ENCODE data around the gene KRT27. TPM values are rescaled to one million over a fixed set of nuclear protein-coding genes. Genes with fewer than 3 reads are reported as not detected.
A peak's percentile ranks its signal among the peaks of the same experiment; 100 is the strongest.

KRT27 gene
- total RNA-seq, 1 experiment from 2014 or later: not detected

DNA sequence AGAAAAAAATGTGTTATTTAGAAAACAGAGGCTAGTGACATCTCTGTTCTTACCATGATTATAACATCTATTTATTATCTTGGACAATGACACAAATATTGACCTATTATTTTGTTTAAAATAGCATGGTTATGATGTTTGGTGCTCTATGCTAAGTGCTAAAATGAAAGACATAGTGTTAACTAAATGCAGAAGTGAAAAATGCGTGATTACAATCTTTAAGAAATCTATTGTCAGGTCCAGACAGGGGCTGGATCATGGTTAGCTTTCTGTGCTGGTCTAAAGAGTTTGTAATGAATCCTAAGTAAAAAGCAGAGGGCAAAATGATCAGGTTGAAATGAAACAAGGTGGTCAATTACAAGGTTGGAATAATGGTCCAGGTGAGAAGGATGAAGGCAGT, 18.0 kb upstream of the KRT27 start:
- Histone ChIP-seq H3K27me3 (ENCODE audit: low read length) (no peaks in the 10 kb centered on the region), H3K9me3 (ENCODE audit: low read length) (no peaks in the 10 kb centered on the region), H3K4me3 (ENCODE audit: low read length) (no peak overlapping the region), H3K79me2 (ENCODE audit: low read length) (no peaks in the 10 kb centered on the region), H3K4me1 (ENCODE audit: low read length) (no peaks in the 10 kb centered on the region), H3K27ac (ENCODE audit: low read length) (no peak overlapping the region), H3K4me2 (ENCODE audit: low read depth, low read length, poor library complexity, severe bottlenecking) (no peak overlapping the region), H3K36me3 (ENCODE audit: insufficient read depth, low read length) (no peaks in the 10 kb centered on the region), H3K9ac (ENCODE audit: low read length) (no peak overlapping the region), H2AFZ (ENCODE audit: low read length) (no peak overlapping the region), H3K9me2 (replicated peaks; ENCODE audit: insufficient read depth, low read length) (no peaks in the 10 kb centered on the region), H4K20me1 (ENCODE audit: insufficient read depth, low read depth, low read length) (no peaks in the 10 kb centered on the region)
- DNase-seq: no peak

DNA sequence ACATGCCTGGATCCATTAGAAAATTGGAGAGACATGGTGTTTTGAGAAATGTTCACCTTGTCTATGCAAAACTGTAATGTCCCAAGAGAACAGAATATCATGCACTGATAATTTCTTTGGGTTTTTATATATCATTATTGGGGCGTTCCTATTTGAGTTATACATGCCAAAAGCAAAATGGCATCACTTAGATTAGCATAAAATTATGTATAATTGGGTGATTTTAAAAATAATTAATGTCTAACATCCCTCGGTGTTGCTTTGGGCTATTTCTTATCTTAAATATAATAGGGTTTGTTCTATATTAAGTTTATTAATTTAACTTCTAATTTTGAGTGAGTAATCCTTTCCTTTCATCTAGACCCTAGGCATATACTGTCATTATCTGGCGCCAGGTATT, 17.5 kb upstream of the KRT27 start, which contains the start of gene KRT28:
TSS of gene KRT28 (minus strand) at position 101 of the 400 bp plus-strand sequence. CDS start at position 35, 66 bp downstream.
- no peaks in the 10 kb centered on the region for H3K36me3 ChIP-seq (ENCODE audit: insufficient read depth, low read length)
- no peaks in the 10 kb centered on the region for H3K27me3 ChIP-seq (ENCODE audit: low read length)
- H3K27ac ChIP-seq (ENCODE audit: low read length): no peak within 1 kb of the TSS
- no peak for DNase-seq
- no peaks in the 10 kb centered on the region for H3K9me3 ChIP-seq (ENCODE audit: low read length)
- H3K4me1 ChIP-seq (ENCODE audit: low read length): no peaks in the 10 kb centered on the region
- H3K9me2 ChIP-seq (replicated peaks; ENCODE audit: insufficient read depth, low read length): no peaks in the 10 kb centered on the region
- H3K4me3 ChIP-seq (ENCODE audit: low read length): no peak within 1 kb of the TSS
- no peak within 1 kb of the TSS for H2AFZ ChIP-seq (ENCODE audit: low read length)
- no peaks in the 10 kb centered on the region for H4K20me1 ChIP-seq (ENCODE audit: insufficient read depth, low read depth, low read length)
- H3K4me2 ChIP-seq (ENCODE audit: low read depth, low read length, poor library complexity, severe bottlenecking): no peak within 1 kb of the TSS
- H3K9ac ChIP-seq (ENCODE audit: low read length): no peak within 1 kb of the TSS
- H3K79me2 ChIP-seq (ENCODE audit: low read length): no peaks in the 10 kb centered on the region

DNA sequence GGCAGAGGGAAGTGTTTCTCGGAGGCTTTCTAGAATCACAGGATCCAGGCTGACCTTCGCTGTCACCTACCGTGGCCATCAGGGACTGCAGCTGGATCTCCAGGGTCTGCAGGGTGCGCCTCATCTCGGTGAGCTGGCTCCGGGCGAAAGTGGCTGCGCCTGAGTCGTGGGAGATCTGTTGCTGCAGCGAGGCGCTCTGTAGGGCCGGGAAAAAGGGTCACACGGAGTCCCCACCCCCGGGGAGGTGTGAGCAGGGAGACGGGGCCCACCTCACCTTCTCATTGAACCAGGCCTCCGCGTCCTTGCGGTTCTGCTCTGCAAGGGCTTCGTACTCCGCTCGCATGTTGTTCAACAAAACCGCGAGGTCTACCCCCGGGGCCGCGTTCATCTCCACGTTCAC, 14.5 kb upstream of the KRT27 start:
- no peaks in the 10 kb centered on the region for H3K27me3 ChIP-seq (ENCODE audit: low read length)

DNA sequence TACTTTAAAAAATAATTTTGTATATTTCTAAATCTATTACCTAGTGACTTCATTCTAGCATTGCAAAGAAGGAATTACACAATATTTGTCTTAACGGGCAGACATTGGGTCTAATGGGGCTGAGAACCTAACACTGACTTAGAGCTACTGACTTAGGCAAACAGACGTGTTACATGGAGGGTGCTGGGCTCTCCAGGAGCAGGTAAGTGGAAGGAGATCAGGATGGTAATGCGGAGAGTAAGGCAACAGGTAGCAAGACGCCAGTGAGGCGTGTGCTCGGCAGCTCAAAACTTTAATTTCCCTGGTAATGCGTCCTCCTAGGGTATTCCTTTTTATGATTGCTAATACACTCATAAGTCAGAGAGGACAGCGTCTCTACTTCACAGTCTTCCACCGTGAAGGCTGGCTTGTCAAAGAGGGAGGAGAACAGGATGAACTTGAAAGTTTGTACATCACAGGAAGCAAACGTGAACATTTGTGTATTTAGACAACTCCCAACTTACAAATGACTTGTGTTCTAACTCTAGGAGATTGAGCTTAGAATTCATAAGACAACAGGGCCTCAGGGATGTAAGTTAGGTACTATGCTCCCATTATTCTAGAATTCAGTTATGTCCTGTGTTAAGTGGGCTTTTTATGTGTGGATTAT, 12.8 kb upstream of the KRT27 start:
- H3K4me3 ChIP-seq (ENCODE audit: low read length): no peak overlapping the region
- DNase-seq: no peak
- H3K9me3 ChIP-seq (ENCODE audit: low read length): no peaks in the 10 kb centered on the region
- H3K9ac ChIP-seq (ENCODE audit: low read length): no peak overlapping the region
- H3K9me2 ChIP-seq (replicated peaks; ENCODE audit: insufficient read depth, low read length): no peaks in the 10 kb centered on the region
- H2AFZ ChIP-seq (ENCODE audit: low read length): no peak overlapping the region
- no peak overlapping the region for H3K4me2 ChIP-seq (ENCODE audit: low read depth, low read length, poor library complexity, severe bottlenecking)
- no peaks in the 10 kb centered on the region for H3K79me2 ChIP-seq (ENCODE audit: low read length)
- no peaks in the 10 kb centered on the region for H3K27me3 ChIP-seq (ENCODE audit: low read length)
- no peaks in the 10 kb centered on the region for H4K20me1 ChIP-seq (ENCODE audit: insufficient read depth, low read depth, low read length)
- no peaks in the 10 kb centered on the region for H3K36me3 ChIP-seq (ENCODE audit: insufficient read depth, low read length)
- no peak overlapping the region for H3K27ac ChIP-seq (ENCODE audit: low read length)
- no peaks in the 10 kb centered on the region for H3K4me1 ChIP-seq (ENCODE audit: low read length)

More for the DNA sequence above, 14.5 kb upstream of the KRT27 start:
- H3K79me2 ChIP-seq (ENCODE audit: low read length): no peaks in the 10 kb centered on the region
- H3K9me3 ChIP-seq (ENCODE audit: low read length): no peaks in the 10 kb centered on the region
- H3K9me2 ChIP-seq (replicated peaks; ENCODE audit: insufficient read depth, low read length): no peaks in the 10 kb centered on the region
- no peak overlapping the region for H2AFZ ChIP-seq (ENCODE audit: low read length)
- H3K4me3 ChIP-seq (ENCODE audit: low read length): no peak overlapping the region
- no peak overlapping the region for H3K27ac ChIP-seq (ENCODE audit: low read length)
- H4K20me1 ChIP-seq (ENCODE audit: insufficient read depth, low read depth, low read length): no peaks in the 10 kb centered on the region
- no peak for DNase-seq
- H3K4me2 ChIP-seq (ENCODE audit: low read depth, low read length, poor library complexity, severe bottlenecking): no peak overlapping the region
- H3K36me3 ChIP-seq (ENCODE audit: insufficient read depth, low read length): no peaks in the 10 kb centered on the region
- no peaks in the 10 kb centered on the region for H3K4me1 ChIP-seq (ENCODE audit: low read length)
- no peak overlapping the region for H3K9ac ChIP-seq (ENCODE audit: low read length)

DNA sequence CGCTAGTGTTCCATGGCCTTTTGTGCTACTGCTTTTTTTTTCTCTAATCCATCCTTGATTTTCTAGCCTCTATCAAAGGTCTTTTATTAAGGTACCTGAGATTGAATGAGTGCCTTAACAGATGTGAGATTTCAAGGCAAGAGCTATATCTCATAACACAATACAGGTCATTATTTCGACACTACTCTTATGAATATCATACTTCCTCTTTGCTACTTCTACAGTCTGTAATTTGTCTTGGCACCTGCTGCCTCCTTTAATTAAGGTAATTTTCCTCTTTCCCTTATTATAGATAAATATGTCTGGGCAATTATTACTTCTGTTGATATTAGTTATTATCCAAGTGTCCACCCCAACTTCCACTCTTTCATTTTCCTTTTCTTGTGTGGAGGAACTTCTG, 12.1 kb upstream of the KRT27 start:
- Histone ChIP-seq H3K4me3 (ENCODE audit: low read length) (no peak overlapping the region), H3K9me3 (ENCODE audit: low read length) (no peaks in the 10 kb centered on the region), H3K79me2 (ENCODE audit: low read length) (no peaks in the 10 kb centered on the region), H3K4me1 (ENCODE audit: low read length) (no peaks in the 10 kb centered on the region), H4K20me1 (ENCODE audit: insufficient read depth, low read depth, low read length) (no peaks in the 10 kb centered on the region), H3K4me2 (ENCODE audit: low read depth, low read length, poor library complexity, severe bottlenecking) (no peak overlapping the region), H3K9ac (ENCODE audit: low read length) (no peak overlapping the region), H3K9me2 (replicated peaks; ENCODE audit: insufficient read depth, low read length) (no peaks in the 10 kb centered on the region), H3K27me3 (ENCODE audit: low read length) (no peaks in the 10 kb centered on the region), H2AFZ (ENCODE audit: low read length) (no peak overlapping the region), H3K27ac (ENCODE audit: low read length) (no peak overlapping the region), H3K36me3 (ENCODE audit: insufficient read depth, low read length) (no peaks in the 10 kb centered on the region)
- DNase-seq: no peak

DNA sequence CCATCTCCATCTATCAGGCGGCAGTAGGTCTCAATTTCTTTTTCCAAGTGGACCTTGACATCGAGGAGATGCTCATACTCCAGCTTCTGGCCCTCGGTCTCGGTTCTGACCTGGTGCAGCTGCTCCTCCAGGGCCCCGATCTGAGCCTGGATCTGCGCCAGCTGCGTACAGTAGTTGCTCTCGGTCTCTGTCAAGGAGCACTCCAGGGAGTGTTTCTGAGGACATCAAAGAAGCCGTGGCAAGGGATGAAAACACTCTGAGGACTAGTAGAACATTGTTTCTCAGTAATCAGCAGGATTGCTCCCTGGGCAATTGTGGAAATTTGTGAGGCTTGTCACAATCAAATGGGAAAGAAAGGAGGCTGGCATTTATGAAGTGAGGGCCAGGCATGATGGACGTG, 11.5 kb upstream of the KRT27 start:
- H3K4me1 ChIP-seq (ENCODE audit: low read length): no peaks in the 10 kb centered on the region
- H3K36me3 ChIP-seq (ENCODE audit: insufficient read depth, low read length): no peaks in the 10 kb centered on the region
- no peak overlapping the region for H2AFZ ChIP-seq (ENCODE audit: low read length)
- no peak overlapping the region for H3K4me3 ChIP-seq (ENCODE audit: low read length)
- no peak overlapping the region for H3K4me2 ChIP-seq (ENCODE audit: low read depth, low read length, poor library complexity, severe bottlenecking)
- H3K9ac ChIP-seq (ENCODE audit: low read length): no peak overlapping the region
- H3K9me3 ChIP-seq (ENCODE audit: low read length): no peaks in the 10 kb centered on the region
- H4K20me1 ChIP-seq (ENCODE audit: insufficient read depth, low read depth, low read length): no peaks in the 10 kb centered on the region
- DNase-seq: no peak
- no peak overlapping the region for H3K27ac ChIP-seq (ENCODE audit: low read length)
- no peaks in the 10 kb centered on the region for H3K79me2 ChIP-seq (ENCODE audit: low read length)
- no peaks in the 10 kb centered on the region for H3K9me2 ChIP-seq (replicated peaks; ENCODE audit: insufficient read depth, low read length)
- no peaks in the 10 kb centered on the region for H3K27me3 ChIP-seq (ENCODE audit: low read length)

DNA sequence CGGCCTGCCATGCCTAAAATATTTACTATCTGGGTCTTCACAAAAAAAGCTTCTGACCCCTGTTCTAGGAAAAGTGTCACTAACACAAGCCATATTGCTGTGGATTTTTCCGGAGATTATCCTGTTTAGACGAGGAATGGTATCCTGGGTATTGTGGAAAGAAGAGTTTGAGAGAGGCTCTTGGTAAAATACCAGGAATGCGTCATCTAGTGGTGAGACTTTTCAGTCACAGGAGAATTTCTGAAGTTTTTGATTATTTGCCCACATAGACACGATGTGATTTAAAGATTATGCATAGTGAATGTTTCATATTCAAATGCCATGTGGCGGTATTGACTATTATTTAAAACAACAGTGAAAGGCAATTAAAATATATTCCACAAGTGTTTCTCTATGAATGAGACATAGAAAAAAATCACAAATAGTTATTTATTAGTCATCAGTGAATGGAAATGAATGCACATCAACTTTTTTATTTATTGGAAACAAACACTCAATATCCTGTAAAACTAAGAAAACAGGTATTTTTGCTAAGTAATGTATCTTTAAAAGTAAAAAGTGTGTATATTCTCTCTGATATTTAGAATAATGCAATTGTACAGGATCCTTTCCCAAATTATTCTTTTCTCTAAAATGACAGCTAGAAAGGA, 9.6 kb upstream of the KRT27 start:
- H3K27me3 ChIP-seq (ENCODE audit: low read length): no peaks in the 10 kb centered on the region

DNA sequence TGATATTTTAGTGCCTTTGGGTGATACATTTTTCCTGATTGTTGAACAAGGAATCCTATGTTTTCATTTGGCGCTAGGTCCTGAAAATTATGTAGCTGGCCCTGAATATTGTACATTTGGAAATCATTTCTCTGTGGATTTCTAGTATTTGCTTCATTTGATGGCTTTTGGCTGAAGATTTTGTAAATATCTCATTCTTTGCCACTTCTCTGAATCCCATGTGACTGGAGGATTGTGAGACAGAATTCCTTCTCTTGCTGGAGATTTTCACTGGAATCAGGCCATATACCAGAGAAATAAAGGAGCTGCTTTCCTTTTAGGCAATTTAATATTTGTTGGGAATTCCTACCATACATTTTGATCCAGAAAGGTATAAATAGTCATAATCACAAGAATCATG, 8.8 kb upstream of the KRT27 start:
- Histone ChIP-seq H2AFZ (ENCODE audit: low read length) (no peak overlapping the region), H3K9me2 (replicated peaks; ENCODE audit: insufficient read depth, low read length) (no peaks in the 10 kb centered on the region)

More for the DNA sequence above, 9.6 kb upstream of the KRT27 start:
- Histone ChIP-seq H3K9me2 (replicated peaks; ENCODE audit: insufficient read depth, low read length) (no peaks in the 10 kb centered on the region), H3K4me1 (ENCODE audit: low read length) (no peaks in the 10 kb centered on the region), H3K4me2 (ENCODE audit: low read depth, low read length, poor library complexity, severe bottlenecking) (no peak overlapping the region), H3K9ac (ENCODE audit: low read length) (no peak overlapping the region), H3K27ac (ENCODE audit: low read length) (no peak overlapping the region), H3K9me3 (ENCODE audit: low read length) (no peaks in the 10 kb centered on the region), H3K4me3 (ENCODE audit: low read length) (no peak overlapping the region), H2AFZ (ENCODE audit: low read length) (no peak overlapping the region), H4K20me1 (ENCODE audit: insufficient read depth, low read depth, low read length) (no peaks in the 10 kb centered on the region), H3K36me3 (ENCODE audit: insufficient read depth, low read length) (no peaks in the 10 kb centered on the region), H3K79me2 (ENCODE audit: low read length) (no peaks in the 10 kb centered on the region)
- peak; percentile 43 for DNase-seq

More for the DNA sequence above, 8.8 kb upstream of the KRT27 start:
- Histone ChIP-seq H3K27me3 (ENCODE audit: low read length) (no peaks in the 10 kb centered on the region), H4K20me1 (ENCODE audit: insufficient read depth, low read depth, low read length) (no peaks in the 10 kb centered on the region), H3K27ac (ENCODE audit: low read length) (no peak overlapping the region), H3K9me3 (ENCODE audit: low read length) (no peaks in the 10 kb centered on the region), H3K4me1 (ENCODE audit: low read length) (no peaks in the 10 kb centered on the region), H3K36me3 (ENCODE audit: insufficient read depth, low read length) (no peaks in the 10 kb centered on the region), H3K9ac (ENCODE audit: low read length) (no peak overlapping the region), H3K79me2 (ENCODE audit: low read length) (no peaks in the 10 kb centered on the region), H3K4me3 (ENCODE audit: low read length) (no peak overlapping the region), H3K4me2 (ENCODE audit: low read depth, low read length, poor library complexity, severe bottlenecking) (no peak overlapping the region)
- DNase-seq: no peak

Measured in Karpas-422 (cell line).